ENCODE results near the gene OBP2A.

OBP2A gene

DNA sequence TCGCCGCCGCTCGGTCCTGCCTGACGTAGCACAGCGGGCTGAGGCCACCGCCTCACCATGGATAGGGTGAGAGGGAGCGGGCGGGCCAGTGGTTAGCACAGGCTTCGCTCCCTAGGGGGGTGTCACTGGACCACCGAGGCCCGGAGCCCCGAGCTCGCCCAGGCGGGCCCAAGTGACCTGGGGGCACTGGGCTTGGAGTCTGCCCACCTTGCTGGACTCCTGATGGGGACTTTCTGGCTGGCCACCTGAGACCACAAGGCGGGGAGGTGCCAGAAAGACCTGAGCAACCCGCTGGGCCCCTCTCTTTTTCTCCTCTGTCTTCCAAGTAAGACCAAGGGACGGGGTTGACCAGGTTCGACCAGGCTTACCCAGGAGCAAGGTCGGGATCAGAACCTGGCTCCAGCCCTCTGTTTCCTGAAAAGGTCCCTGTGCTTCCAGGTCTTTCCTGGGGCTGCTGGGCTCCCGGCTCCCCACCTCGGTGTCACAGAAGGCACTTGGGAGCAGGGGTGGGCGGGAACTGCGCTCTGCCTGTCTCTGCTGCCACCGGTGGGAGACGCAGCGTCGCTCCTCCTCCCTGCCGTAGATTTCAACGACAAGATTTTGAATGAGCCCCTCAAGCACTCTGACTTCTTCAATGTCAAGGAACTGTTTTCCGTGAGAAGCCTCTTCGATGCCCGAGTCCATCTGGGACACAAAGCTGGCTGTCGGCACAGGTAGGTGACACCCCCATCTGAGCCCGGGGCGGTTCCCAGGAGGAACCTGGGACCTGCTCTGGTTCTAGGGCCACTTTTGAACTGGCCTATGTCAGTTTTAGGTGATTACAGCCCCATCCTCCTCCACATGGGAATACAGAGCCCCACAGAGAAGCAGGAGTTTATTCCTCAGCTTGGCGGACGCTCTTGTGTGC lies 44.4 kb upstream of the OBP2A start:
- TF ChIP-seq TCF12 (IDR thresholded peaks at IDR 0.05; ENCODE audit: low read depth) = no peak
- TF ChIP-seq RAD21 (IDR thresholded peaks at IDR 0.05; ENCODE audit: low read depth) = no peak
- no peak for TF ChIP-seq TEAD4 (IDR thresholded peaks at IDR 0.05)
- no peak for TF ChIP-seq ZBTB7A (IDR thresholded peaks at IDR 0.05; ENCODE audit: low read depth)
- TF ChIP-seq, protein P1, sequence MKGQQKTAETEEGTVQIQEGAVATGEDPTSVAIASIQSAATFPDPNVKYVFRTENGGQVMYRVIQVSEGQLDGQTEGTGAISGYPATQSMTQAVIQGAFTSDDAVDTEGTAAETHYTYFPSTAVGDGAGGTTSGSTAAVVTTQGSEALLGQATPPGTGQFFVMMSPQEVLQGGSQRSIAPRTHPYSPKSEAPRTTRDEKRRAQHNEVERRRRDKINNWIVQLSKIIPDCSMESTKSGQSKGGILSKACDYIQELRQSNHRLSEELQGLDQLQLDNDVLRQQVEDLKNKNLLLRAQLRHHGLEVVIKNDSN (IDR thresholded peaks at IDR 0.05) = no peak
- no peak for TF ChIP-seq NFIC (IDR thresholded peaks at IDR 0.05)
- TF ChIP-seq, protein P2, sequence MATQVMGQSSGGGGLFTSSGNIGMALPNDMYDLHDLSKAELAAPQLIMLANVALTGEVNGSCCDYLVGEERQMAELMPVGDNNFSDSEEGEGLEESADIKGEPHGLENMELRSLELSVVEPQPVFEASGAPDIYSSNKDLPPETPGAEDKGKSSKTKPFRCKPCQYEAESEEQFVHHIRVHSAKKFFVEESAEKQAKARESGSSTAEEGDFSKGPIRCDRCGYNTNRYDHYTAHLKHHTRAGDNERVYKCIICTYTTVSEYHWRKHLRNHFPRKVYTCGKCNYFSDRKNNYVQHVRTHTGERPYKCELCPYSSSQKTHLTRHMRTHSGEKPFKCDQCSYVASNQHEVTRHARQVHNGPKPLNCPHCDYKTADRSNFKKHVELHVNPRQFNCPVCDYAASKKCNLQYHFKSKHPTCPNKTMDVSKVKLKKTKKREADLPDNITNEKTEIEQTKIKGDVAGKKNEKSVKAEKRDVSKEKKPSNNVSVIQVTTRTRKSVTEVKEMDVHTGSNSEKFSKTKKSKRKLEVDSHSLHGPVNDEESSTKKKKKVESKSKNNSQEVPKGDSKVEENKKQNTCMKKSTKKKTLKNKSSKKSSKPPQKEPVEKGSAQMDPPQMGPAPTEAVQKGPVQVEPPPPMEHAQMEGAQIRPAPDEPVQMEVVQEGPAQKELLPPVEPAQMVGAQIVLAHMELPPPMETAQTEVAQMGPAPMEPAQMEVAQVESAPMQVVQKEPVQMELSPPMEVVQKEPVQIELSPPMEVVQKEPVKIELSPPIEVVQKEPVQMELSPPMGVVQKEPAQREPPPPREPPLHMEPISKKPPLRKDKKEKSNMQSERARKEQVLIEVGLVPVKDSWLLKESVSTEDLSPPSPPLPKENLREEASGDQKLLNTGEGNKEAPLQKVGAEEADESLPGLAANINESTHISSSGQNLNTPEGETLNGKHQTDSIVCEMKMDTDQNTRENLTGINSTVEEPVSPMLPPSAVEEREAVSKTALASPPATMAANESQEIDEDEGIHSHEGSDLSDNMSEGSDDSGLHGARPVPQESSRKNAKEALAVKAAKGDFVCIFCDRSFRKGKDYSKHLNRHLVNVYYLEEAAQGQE (IDR thresholded peaks at IDR 0.05; ENCODE audit: low read depth) = no peak
- TF ChIP-seq, protein P3, sequence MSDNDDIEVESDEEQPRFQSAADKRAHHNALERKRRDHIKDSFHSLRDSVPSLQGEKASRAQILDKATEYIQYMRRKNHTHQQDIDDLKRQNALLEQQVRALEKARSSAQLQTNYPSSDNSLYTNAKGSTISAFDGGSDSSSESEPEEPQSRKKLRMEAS (IDR thresholded peaks at IDR 0.05) = no peak
- no peak for TF ChIP-seq CREB1 (IDR thresholded peaks at IDR 0.05; ENCODE audit: low read depth)
- no peak for TF ChIP-seq FOXM1 (IDR thresholded peaks at IDR 0.05; ENCODE audit: borderline replicate concordance, low read depth)

DNA sequence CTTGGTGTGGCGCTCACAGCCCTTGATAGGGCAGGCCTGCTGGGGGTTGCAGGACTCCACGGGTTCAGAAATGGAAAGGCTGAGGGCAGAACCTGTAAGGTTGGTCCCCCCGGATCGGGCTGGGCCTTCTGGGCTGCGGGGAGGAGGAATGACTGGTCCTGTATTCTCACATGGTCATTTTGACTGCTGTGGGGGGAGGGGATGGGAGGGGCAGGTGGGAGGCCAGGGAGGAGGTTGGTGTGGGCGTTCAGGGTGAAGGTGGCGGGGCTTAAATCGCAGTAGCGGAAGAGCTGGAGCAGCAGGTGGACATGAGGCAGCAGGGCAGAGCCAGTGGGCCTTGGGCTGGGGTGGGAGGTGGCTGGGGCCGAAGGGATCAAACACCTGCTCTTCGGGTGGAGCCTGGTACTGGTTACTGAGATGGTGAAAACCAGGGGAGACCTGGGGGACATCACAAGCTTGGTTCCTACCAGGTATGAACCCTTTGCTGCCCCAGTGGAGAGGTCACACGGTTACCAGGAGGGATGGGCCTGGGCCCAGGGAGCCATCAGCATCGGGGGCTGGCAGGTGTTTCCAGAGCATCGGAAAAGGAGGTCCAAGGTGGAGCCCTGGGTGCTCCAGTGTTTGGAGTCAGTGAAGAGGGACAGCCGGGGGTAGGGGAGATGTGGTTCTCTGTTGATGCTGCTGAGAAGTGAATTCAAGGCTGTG lies 43.6 kb upstream of the OBP2A start:
- TF ChIP-seq, protein P1 (IDR thresholded peaks at IDR 0.05) = no peak
- TF ChIP-seq EP300 (IDR thresholded peaks at IDR 0.05; ENCODE audit: borderline replicate concordance) = no peak
- TF ChIP-seq ZBTB7A (IDR thresholded peaks at IDR 0.05; ENCODE audit: low read depth) = no peak
- TF ChIP-seq FOXM1 (IDR thresholded peaks at IDR 0.05; ENCODE audit: borderline replicate concordance, low read depth) = no peak
- TF ChIP-seq TEAD4 (IDR thresholded peaks at IDR 0.05) = no peak
- TF ChIP-seq NFIC (IDR thresholded peaks at IDR 0.05) = no peak
- no peak for TF ChIP-seq TCF12 (IDR thresholded peaks at IDR 0.05; ENCODE audit: low read depth)
- TF ChIP-seq, protein P3 (IDR thresholded peaks at IDR 0.05) = no peak
- TF ChIP-seq, protein P2 (IDR thresholded peaks at IDR 0.05; ENCODE audit: low read depth) = no peak
- no peak for TF ChIP-seq EGR1 (IDR thresholded peaks at IDR 0.05)
- no peak for TF ChIP-seq RAD21 (IDR thresholded peaks at IDR 0.05; ENCODE audit: low read depth)
- TF ChIP-seq YY1 (IDR thresholded peaks at IDR 0.05; ENCODE audit: low read depth) = no peak
- TF ChIP-seq CREB1 (IDR thresholded peaks at IDR 0.05; ENCODE audit: low read depth) = no peak
- no peak for TF ChIP-seq CEBPB (IDR thresholded peaks at IDR 0.05)
- no peak for TF ChIP-seq TAF1 (IDR thresholded peaks at IDR 0.05; ENCODE audit: low read depth)

DNA sequence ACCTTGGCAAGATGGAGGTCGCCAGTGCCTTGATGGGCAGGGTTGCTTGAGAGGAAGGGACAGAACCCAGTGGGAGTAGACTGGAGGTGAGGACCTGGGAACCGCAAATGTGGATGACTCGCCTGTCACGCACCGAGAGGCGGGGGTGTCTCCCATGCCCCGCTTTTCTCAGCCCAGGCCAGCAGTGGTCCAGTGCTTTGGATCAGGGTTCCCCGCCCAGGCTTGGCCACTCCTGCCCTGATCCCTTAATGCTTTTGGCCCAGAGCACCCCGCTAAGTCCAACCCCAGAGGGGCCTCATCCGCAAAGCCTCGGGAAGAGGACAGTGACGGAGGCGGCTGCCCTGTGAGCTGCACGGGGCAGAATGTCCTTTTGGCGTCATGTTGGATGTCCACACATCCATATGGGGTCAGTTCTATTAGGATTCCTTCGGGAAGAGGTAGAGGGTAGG lies 43.0 kb upstream of the OBP2A start:
- TF ChIP-seq EGR1 (IDR thresholded peaks at IDR 0.05) (no peak), CREB1 (IDR thresholded peaks at IDR 0.05; ENCODE audit: low read depth) (no peak), YY1 (IDR thresholded peaks at IDR 0.05; ENCODE audit: low read depth) (no peak), EP300 (IDR thresholded peaks at IDR 0.05; ENCODE audit: borderline replicate concordance) (no peak), ZBTB7A (IDR thresholded peaks at IDR 0.05; ENCODE audit: low read depth) (no peak), FOXM1 (IDR thresholded peaks at IDR 0.05; ENCODE audit: borderline replicate concordance, low read depth) (no peak), TAF1 (IDR thresholded peaks at IDR 0.05; ENCODE audit: low read depth) (no peak), NFIC (IDR thresholded peaks at IDR 0.05) (no peak), TEAD4 (IDR thresholded peaks at IDR 0.05) (no peak), RAD21 (IDR thresholded peaks at IDR 0.05; ENCODE audit: low read depth) (no peak)
- TF ChIP-seq, protein P1 (IDR thresholded peaks at IDR 0.05) = no peak
- TF ChIP-seq, protein P2 (IDR thresholded peaks at IDR 0.05; ENCODE audit: low read depth) = no peak
- TF ChIP-seq, protein P3 (IDR thresholded peaks at IDR 0.05) = no peak
